Left ventricle myocardium inferior (tissue), 1 donor: ENCODE results near the gene UBR7. TPM values are rescaled to one million over a fixed set of nuclear protein-coding genes. Genes with fewer than 3 reads are reported as not detected.
"Not testable (repeated sequence)": the region's sequence is repeated elsewhere in the genome, so short reads cannot be mapped to it uniquely, and the experiment has no call there.

Source experiments
- DNase-seq: peaks from one replicate; pipeline ENCODE4 v3.0.0-alpha.2; 2020
- H3K27ac ChIP-seq: fragments of 200-600 bp; replicated peaks from 2 replicates; pipeline ENCODE4 v1.8.0; 2021
- H3K27me3 ChIP-seq: fragments of 200-600 bp; 2 replicates; pipeline ENCODE4 v1.8.0; 2021; ENCODE audit warnings: low read depth
- H3K36me3 ChIP-seq: fragments of 200-600 bp; 2 replicates; pipeline ENCODE4 v1.8.0; 2021
- H3K4me1 ChIP-seq: fragments of 200-600 bp; 2 replicates; pipeline ENCODE4 v1.8.0; 2021
- H3K4me3 ChIP-seq: fragments of 200-600 bp; 2 replicates; pipeline ENCODE4 v1.8.0; 2021; ENCODE audit warnings: mild to moderate bottlenecking, moderate library complexity
- H3K9me3 ChIP-seq: fragments of 200-600 bp; replicated peaks from 2 replicates; pipeline ENCODE4 v1.8.0; 2021
- CTCF ChIP-seq: fragments of 200-600 bp; IDR thresholded peaks from 2 replicates; pipeline ENCODE4 v1.8.0; 2021; ENCODE audit warnings: antibody characterized with exemption, mild to moderate bottlenecking, borderline replicate concordance
- intact Hi-C: fragments of 100-400 bp; cut with micrococcal nuclease; formaldehyde crosslinking; loops from one replicate; pipeline ENCODE4 v1.11.0; 2022
- long read RNA-seq: library from polyadenylated mRNA; unstranded; transcript quantifications from one replicate; pipeline ENCODE4 v2.0.0, GENCODE V29; 2021
- total RNA-seq: library from RNA; stranded (reverse); fragmentation: NEBNext Ultra II Directional; extraction: Animal tissue kit (Norgen Biotek cat#: 25700); gene quantifications from one replicate; pipeline ENCODE4 v1.2.1, GENCODE V29; 2021
- donor health status: DM: no; HTN: yes; CAD: no; lungs with severe emphysema.

UBR7 gene, protein sequence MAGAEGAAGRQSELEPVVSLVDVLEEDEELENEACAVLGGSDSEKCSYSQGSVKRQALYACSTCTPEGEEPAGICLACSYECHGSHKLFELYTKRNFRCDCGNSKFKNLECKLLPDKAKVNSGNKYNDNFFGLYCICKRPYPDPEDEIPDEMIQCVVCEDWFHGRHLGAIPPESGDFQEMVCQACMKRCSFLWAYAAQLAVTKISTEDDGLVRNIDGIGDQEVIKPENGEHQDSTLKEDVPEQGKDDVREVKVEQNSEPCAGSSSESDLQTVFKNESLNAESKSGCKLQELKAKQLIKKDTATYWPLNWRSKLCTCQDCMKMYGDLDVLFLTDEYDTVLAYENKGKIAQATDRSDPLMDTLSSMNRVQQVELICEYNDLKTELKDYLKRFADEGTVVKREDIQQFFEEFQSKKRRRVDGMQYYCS
- 18.3 TPM for total RNA-seq
- long read RNA-seq, transcript UBR7-201 (11 exons, 3,694 nt), result major isoform, 21 of 30 reads
- long read RNA-seq, partial matches to known transcripts, result 1 of 30 reads
- long read RNA-seq, other reads (novel, unspliced or antisense), result 8 of 30 reads

GRCh38 chr14:93206793-93207467 lies at the start of gene UBR7, which contains the start of gene GON7:
Gene UBR7, plus strand, starts transcription at chr14:93207256. Its CDS starts 36 bp downstream, at chr14:93207292.
Gene GON7, minus strand, starts transcription at chr14:93207065. Its CDS starts 28 bp downstream, at chr14:93207037.
- Histone ChIP-seq H3K4me1 (peaks cover 56% of the 10 kb centered on the region), H3K4me3 (peak within 1 kb of the TSS; percentile 98), H3K27ac (peak within 1 kb of the TSS; percentile 93), H3K36me3 (peaks cover 19% of the 10 kb centered on the region), H3K27me3 (no peaks in the 10 kb centered on the region), H3K9me3 (no peaks in the 10 kb centered on the region)
- intact Hi-C loops, result no loop called here
- peak; percentile 94 for DNase-seq
- TF ChIP-seq CTCF, result peak; percentile 47

GRCh38 chr14:93158349-93158748 lies 48.7 kb upstream of the UBR7 start:
- H3K9me3 ChIP-seq, H3K4me3 ChIP-seq, H3K27me3 ChIP-seq, H3K4me1 ChIP-seq, H3K36me3 ChIP-seq, intact Hi-C loops, DNase-seq, H3K27ac ChIP-seq: not testable (repeated sequence)

DNA sequence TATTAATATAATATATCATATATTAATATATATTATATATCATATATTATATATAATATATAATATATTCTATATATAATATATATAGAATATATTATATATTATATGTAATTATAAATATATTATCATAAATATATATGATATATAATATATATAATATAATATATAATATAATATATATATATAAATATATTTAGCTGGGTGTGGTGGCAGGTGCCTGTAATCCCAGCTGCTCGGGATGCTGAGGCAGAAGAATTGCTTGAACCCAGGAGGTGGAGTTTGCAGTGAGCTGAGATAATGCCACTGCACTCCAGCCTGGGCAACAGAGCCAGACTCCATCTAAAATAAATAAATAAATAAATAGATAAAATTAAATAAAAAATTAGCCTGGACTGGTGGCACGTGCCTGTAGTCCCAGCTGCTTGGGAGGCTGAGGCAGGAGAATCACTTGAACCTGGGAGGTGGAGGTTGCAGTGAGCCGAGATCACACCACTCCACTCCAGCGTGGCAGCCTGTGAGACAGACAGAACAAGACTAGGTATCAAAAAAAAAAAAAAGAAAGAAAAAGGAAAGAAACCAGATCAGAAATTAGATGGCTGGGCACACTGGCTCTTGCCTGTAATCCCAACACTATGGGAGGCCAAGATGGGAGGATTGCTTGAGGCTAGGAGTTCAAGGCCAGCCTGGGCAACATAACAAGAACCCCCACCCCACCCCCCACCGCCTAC lies 47.3 kb upstream of the UBR7 start:
- DNase-seq, H3K4me1 ChIP-seq, H3K27ac ChIP-seq, H3K9me3 ChIP-seq, H3K27me3 ChIP-seq, H3K36me3 ChIP-seq, intact Hi-C loops, H3K4me3 ChIP-seq: not testable (repeated sequence)

DNA sequence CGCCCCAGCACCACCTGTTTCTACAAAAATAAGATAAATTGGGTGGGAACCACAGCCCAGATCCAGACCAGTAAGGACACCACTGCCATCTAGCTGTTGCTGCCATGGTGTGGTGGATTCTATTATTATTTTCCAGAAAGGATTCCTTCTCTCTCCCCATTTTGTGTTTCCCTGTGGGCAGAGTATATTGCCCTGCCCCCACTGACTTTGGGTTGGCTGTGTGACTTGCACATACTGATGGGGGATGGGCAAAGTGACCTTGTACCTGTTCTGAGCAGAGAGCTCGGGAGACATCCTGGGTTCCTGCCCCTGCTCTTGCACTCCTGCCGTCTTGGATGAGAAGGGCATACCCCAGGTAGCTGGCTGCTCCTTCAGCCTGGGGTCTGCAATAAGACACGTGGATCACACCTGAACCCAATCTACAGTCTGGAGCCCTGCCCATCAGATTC lies 46.7 kb upstream of the UBR7 start:
- intact Hi-C loops, result no loop called here
- H3K4me1 ChIP-seq, result no peaks in the 10 kb centered on the region
- no peak overlapping the region for H3K27ac ChIP-seq
- H3K9me3 ChIP-seq, result no peaks in the 10 kb centered on the region
- no peaks in the 10 kb centered on the region for H3K27me3 ChIP-seq
- no peak overlapping the region for H3K4me3 ChIP-seq
- no peak for DNase-seq
- H3K36me3 ChIP-seq, result no peaks in the 10 kb centered on the region
- TF ChIP-seq CTCF, result peak; percentile 49

DNA sequence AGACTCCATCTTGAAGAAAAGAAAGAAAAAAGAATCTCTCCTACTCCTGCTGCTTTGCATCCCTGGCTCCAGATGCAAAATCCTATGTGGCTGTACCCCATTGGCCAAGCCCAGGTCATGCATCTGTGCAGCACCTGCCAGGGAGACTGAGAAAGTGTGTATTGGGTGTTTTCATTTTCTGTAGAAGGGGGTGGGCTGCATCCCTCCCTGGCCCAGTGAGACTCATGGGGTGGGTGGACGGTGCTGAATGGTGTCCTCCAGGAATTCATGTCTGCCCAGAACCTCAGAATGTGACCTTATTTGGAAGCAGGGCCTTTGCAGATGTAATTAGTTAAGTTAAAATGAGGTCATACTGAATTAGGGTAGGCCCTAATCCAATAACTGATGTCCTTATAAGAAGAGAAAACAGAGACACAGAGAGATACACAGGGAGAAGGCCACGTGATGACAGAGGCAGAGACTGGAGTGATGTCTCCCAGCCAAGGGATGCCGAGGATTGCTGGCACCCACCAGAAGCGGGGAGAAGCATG lies 45.6 kb upstream of the UBR7 start:
- no peak overlapping the region for H3K27ac ChIP-seq
- intact Hi-C loops, result no loop called here
- H3K9me3 ChIP-seq, result no peaks in the 10 kb centered on the region
- no peak for DNase-seq
- no peaks in the 10 kb centered on the region for H3K27me3 ChIP-seq
- no peaks in the 10 kb centered on the region for H3K36me3 ChIP-seq
- H3K4me3 ChIP-seq, result no peak overlapping the region
- H3K4me1 ChIP-seq, result no peaks in the 10 kb centered on the region
- no peak for TF ChIP-seq CTCF

DNA sequence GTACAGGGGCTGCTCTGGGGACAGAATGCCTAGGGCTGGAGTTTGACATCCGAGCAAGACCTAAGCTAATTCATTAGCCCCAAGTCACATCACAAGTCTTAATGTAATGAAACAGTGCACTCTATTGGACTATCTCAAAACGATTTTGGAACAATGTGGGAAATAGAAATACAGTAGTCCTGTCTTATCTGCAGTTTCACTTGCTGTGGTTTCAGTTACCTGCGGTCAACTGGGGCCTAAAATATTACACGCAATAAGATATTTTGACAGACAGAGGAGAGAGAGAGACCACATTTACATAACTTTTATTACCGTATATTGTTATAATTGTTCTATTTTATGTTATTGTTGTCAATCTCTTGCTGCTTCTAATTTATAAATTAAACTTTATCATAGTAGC lies 43.5 kb upstream of the UBR7 start:
- Histone ChIP-seq H3K27me3 (no peaks in the 10 kb centered on the region), H3K4me3 (no peak overlapping the region), H3K27ac (no peak overlapping the region), H3K4me1 (no peaks in the 10 kb centered on the region), H3K9me3 (no peaks in the 10 kb centered on the region), H3K36me3 (no peaks in the 10 kb centered on the region)
- no peak for TF ChIP-seq CTCF
- DNase-seq, result no peak
- intact Hi-C loops, result no loop called here

DNA sequence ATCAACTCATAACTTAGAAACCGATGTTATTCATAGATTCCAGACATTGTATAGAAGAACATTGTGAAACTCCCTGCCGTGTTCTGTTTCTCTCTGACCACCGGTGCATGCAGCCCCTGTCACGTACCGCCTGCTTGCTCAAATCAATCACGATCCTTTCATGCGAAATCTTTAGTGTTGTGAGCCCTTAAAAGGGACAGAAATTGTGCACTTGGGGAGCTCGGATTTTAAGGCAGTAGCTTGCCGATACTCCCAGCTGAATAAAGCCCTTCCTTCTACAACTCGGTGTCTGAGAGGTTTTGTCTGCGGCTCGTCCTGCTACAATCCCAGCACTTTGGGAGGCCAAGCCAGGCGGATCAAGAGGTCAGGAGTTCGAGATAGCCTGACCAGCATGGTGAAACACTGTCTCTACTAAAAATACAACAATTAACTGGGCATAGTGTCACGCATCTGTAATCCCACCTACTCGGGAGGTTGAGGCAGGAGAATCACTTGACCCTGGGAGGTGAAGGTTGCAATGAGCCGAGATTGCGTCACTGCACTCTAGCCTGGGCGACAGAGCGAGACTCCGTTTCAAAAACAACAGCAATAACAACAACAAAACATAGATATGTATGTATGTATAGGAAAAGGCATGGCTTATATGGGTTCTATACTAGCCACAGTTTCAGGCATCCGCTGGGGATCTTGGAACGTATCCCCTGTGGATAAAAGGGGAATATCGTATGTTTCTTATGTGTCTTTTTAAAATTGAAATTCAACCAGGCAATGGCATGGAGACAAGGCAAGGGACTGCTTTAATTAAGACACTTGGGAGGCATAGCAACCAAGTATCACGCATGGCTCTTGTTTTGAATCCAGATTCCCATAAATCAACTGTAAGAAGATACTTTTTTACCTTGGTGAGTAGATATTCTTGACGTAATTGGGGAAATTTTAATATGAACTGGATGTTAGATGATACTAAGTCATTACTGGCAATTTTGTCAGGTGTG lies 41.5 kb upstream of the UBR7 start:
- H3K27ac ChIP-seq, H3K4me1 ChIP-seq, H3K36me3 ChIP-seq, H3K4me3 ChIP-seq, intact Hi-C loops, H3K9me3 ChIP-seq, DNase-seq, H3K27me3 ChIP-seq: not testable (repeated sequence)

GRCh38 chr14:93168610-93169009 lies 38.4 kb upstream of the UBR7 start:
- H3K27ac ChIP-seq, intact Hi-C loops, H3K4me1 ChIP-seq, DNase-seq, H3K9me3 ChIP-seq, H3K36me3 ChIP-seq, H3K4me3 ChIP-seq: not testable (repeated sequence)
- peaks cover 12% of the 10 kb centered on the region for H3K27me3 ChIP-seq
